ENCODE data around the gene UBTF. TPM values are rescaled to one million over a fixed set of nuclear protein-coding genes. Genes with fewer than 3 reads are reported as not detected.

Gene UBTF
- total and polyA plus RNA-seq, 9 of the 15 experiments (the other 6 are each of a cell fraction or from before 2014, with no cell fraction given), result 1.2 to 113 (median 83.6) TPM

- no peak for TF ChIP-seq STAT6 (CRISPR knock-in tag; IDR thresholded peaks at IDR 0.05)
- no peak for TF ChIP-seq CHAMP1 (IDR thresholded peaks at IDR 0.05)
- TF ChIP-seq CREB3L1 (IDR thresholded peaks at IDR 0.05; ENCODE audit: borderline replicate concordance, low read depth), result no peak
- TF ChIP-seq ZNF778 (CRISPR knock-in tag; IDR thresholded peaks at IDR 0.05), result no peak
- no peak for TF ChIP-seq ZNF197 (CRISPR knock-in tag; IDR thresholded peaks at IDR 0.05; ENCODE audit: low read depth)
- no peak for TF ChIP-seq ATF2 (CRISPR knock-in tag; IDR thresholded peaks at IDR 0.05)
- TF ChIP-seq MAZ (CRISPR knock-in tag; conservative IDR thresholded peaks at IDR 0.05 in 1 of 2, IDR thresholded peaks at IDR 0.05 in 1 of 2), result peak in 1 of 2 experiments; percentile 23; a peak in 1 of 4 replicates
- no peak; the same call in 1 of the 2 replicates for TF ChIP-seq HDAC2 (IDR thresholded peaks at IDR 0.05)
- no peak for TF ChIP-seq TGIF2 (CRISPR knock-in tag; IDR thresholded peaks at IDR 0.05)
- TF ChIP-seq CEBPZ (IDR thresholded peaks at IDR 0.05; ENCODE audit: borderline replicate concordance, low read depth, low read length), result no peak
- no peak for TF ChIP-seq OTX1 (CRISPR knock-in tag; IDR thresholded peaks at IDR 0.05)
- no peak for TF ChIP-seq ZNF76 (CRISPR knock-in tag; IDR thresholded peaks at IDR 0.05; ENCODE audit: borderline replicate concordance)
- TF ChIP-seq HDGF (IDR thresholded peaks at IDR 0.05), result no peak
These were observed 20.5 kb downstream of the UBTF start (continued) for GRCh38 chr17:44198721-44199552.

Data from K562 (cell line).